ENCODE data around the gene GNA12. TPM values are rescaled to one million over a fixed set of nuclear protein-coding genes. Genes with fewer than 3 reads are reported as not detected.

Gene GNA12
- total RNA-seq, 1 donor from 2014 or later: 67.2 TPM

DNA sequence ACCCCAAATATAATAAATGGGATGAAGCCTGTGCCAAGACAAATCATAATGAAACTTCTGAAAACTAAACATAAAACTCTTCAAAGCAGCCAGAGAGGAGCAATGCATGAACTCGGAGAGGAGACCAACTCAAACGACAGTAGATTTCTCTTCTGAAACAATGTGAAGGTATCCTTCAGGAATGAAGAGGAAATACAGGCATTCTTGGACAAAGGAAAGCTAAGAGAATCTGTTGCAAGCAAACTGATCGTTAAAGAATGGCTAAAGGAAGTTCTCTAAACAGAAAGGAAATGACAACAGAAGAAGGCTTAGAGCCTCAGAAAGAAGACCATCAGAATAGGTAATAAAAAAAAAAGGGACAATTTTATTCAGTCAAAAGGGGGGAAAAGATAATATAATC, 6.6 kb downstream of the GNA12 start:
- H3K4me3 ChIP-seq (ENCODE audit: insufficient read depth, low read depth, low read length): no peak overlapping the region
- no peak overlapping the region for H3K4me2 ChIP-seq (ENCODE audit: low read length)
- Mint-ChIP-seq H3K4me1 (ENCODE audit: low read depth, unreplicated experiment) (peaks cover 17% of the 10 kb centered on the region), H3K9me3 (ENCODE audit: unreplicated experiment) (no peaks in the 10 kb centered on the region), H3K4me3 (ENCODE audit: unreplicated experiment) (no peak overlapping the region), H3K36me3 (ENCODE audit: low read depth, unreplicated experiment) (peaks cover 16% of the 10 kb centered on the region), H3K27me3 (ENCODE audit: low read depth, unreplicated experiment) (no peaks in the 10 kb centered on the region), H3K27ac (ENCODE audit: unreplicated experiment) (no peak overlapping the region)
- DNase-seq (ENCODE audit: low read depth) (no peak), FAIRE-seq (no peak)
- peaks cover 98% of the 10 kb centered on the region for H3K79me2 ChIP-seq (ENCODE audit: insufficient read depth, low read length)
- no peak overlapping the region for H3K27ac ChIP-seq (ENCODE audit: low read depth, low read length)
- peaks cover 95% of the 10 kb centered on the region for H4K20me1 ChIP-seq (ENCODE audit: insufficient read depth, low read length)
- no peak for TF ChIP-seq EZH2 (IDR thresholded peaks at IDR 0.05; ENCODE audit: insufficient read depth, low read length)
- no peak for TF ChIP-seq CTCF (IDR thresholded peaks at IDR 0.05; ENCODE audit: insufficient read depth, low read depth, low read length)
- H3K9ac ChIP-seq (ENCODE audit: low read length): no peak overlapping the region
- no peaks in the 10 kb centered on the region for H3K9me3 ChIP-seq (ENCODE audit: insufficient read depth, low read depth, low read length)
- no peak overlapping the region for H2AFZ ChIP-seq (ENCODE audit: low read depth, low read length)
- no peaks in the 10 kb centered on the region for H3K4me1 ChIP-seq (ENCODE audit: insufficient read depth, low read length)
- H3K36me3 ChIP-seq (ENCODE audit: insufficient read depth, low read length): peaks cover 7% of the 10 kb centered on the region
- H3K27me3 ChIP-seq (ENCODE audit: insufficient read depth, low read length): no peaks in the 10 kb centered on the region

DNA sequence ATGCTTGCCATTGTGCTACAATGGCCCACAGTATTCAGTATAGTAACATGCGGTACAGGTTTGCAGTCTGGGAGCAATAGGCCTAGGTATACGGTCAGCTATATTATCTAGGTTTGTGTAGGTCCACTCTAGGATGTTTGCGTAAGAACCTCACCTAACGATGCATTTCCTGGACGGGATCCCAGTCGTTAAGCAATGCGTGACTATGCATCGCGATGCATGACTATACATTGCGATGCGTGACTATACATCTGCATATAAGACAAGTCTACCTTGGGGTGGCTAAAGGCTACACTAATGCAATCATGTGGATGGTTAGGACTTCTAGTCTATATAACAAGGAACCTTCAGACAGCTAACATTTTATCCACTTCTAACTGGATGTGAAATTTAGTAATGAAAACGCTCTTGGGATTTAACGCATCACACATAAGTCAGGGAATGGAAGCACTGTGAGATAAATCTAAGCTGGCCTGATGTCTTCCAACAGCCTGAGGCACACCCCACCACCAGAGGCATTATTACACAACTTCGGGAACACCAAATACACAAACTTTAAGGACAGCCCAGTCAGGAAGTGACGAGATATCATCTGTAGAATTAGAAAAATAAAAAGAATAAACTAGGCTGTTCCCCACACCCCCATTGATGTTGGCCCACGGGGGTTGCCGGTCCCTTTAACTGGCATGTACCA, 9.2 kb downstream of the GNA12 start:
- H3K4me3 ChIP-seq (ENCODE audit: insufficient read depth, low read depth, low read length): no peak overlapping the region
- no peak overlapping the region for H3K9ac ChIP-seq (ENCODE audit: low read length)
- H3K27ac ChIP-seq (ENCODE audit: low read depth, low read length): no peak overlapping the region
- no peak overlapping the region for H3K27ac Mint-ChIP-seq (ENCODE audit: unreplicated experiment)
- H3K27me3 ChIP-seq (ENCODE audit: insufficient read depth, low read length): no peaks in the 10 kb centered on the region
- H3K79me2 ChIP-seq (ENCODE audit: insufficient read depth, low read length): peaks cover 95% of the 10 kb centered on the region
- H3K4me3 Mint-ChIP-seq (ENCODE audit: unreplicated experiment): no peak overlapping the region
- peaks cover 92% of the 10 kb centered on the region for H4K20me1 ChIP-seq (ENCODE audit: insufficient read depth, low read length)
- H3K36me3 Mint-ChIP-seq (ENCODE audit: low read depth, unreplicated experiment): peaks cover 19% of the 10 kb centered on the region
- H3K9me3 Mint-ChIP-seq (ENCODE audit: unreplicated experiment): no peaks in the 10 kb centered on the region
- TF ChIP-seq CTCF (IDR thresholded peaks at IDR 0.05; ENCODE audit: insufficient read depth, low read depth, low read length) (no peak), EZH2 (IDR thresholded peaks at IDR 0.05; ENCODE audit: insufficient read depth, low read length) (no peak)
- H3K36me3 ChIP-seq (ENCODE audit: insufficient read depth, low read length): peaks cover 7% of the 10 kb centered on the region
- DNase-seq (ENCODE audit: low read depth): no peak
- no peaks in the 10 kb centered on the region for H3K9me3 ChIP-seq (ENCODE audit: insufficient read depth, low read depth, low read length)
- H3K4me1 Mint-ChIP-seq (ENCODE audit: low read depth, unreplicated experiment): peaks cover 5% of the 10 kb centered on the region
- H2AFZ ChIP-seq (ENCODE audit: low read depth, low read length): no peak overlapping the region
- no peaks in the 10 kb centered on the region for H3K4me1 ChIP-seq (ENCODE audit: insufficient read depth, low read length)
- no peak for FAIRE-seq
- no peaks in the 10 kb centered on the region for H3K27me3 Mint-ChIP-seq (ENCODE audit: low read depth, unreplicated experiment)
- no peak overlapping the region for H3K4me2 ChIP-seq (ENCODE audit: low read length)
